GM23248 (cell line): ENCODE results near the gene COG5. TPM values are rescaled to one million over a fixed set of nuclear protein-coding genes. Genes with fewer than 3 reads are reported as not detected.

ENCODE experiments used
- DNase-seq: peaks from one replicate; pipeline ENCODE4 v3.0.0-alpha.2; 2015
- H2AFZ ChIP-seq: fragments of 200-600 bp; sonication (generic); 2 replicates; pipeline ENCODE4 v1.6.1; 2016; ENCODE audit warnings: antibody characterized with exemption
- H3F3A ChIP-seq: fragments of 200-600 bp; sonication (generic); 2 replicates; pipeline ENCODE4 v1.6.1; 2016; ENCODE audit warnings: mild to moderate bottlenecking, antibody characterized with exemption, mixed run types; ENCODE audit not compliant: insufficient read depth
- H3K27ac ChIP-seq: fragments of 200-600 bp; sonication (generic); 2 replicates; pipeline ENCODE4 v1.5.1; 2016; ENCODE audit warnings: mild to moderate bottlenecking
- H3K27me3 ChIP-seq: fragments of 200-600 bp; sonication (generic); replicated peaks from 2 replicates; pipeline ENCODE4 v1.6.1; 2016; ENCODE audit warnings: mild to moderate bottlenecking; ENCODE audit not compliant: insufficient read depth
- H3K36me3 ChIP-seq: fragments of 200-600 bp; sonication (generic); 2 replicates; pipeline ENCODE4 v1.6.1; 2016; ENCODE audit warnings: low read depth, mild to moderate bottlenecking
- H3K4me1 ChIP-seq: fragments of 200-600 bp; sonication (generic); 2 replicates; pipeline ENCODE4 v1.6.1; 2016; ENCODE audit warnings: mild to moderate bottlenecking; ENCODE audit not compliant: insufficient read depth
- H3K4me2 ChIP-seq: fragments of 200-600 bp; sonication (generic); one replicate; pipeline ENCODE4 v1.6.1; 2016; ENCODE audit warnings: mild to moderate bottlenecking; ENCODE audit not compliant: unreplicated experiment
- H3K4me3 ChIP-seq: fragments of 200-600 bp; sonication (generic); 2 replicates; pipeline ENCODE4 v1.5.1; 2016; ENCODE audit warnings: mild to moderate bottlenecking
- H3K79me2 ChIP-seq: fragments of 200-600 bp; sonication (generic); 2 replicates; pipeline ENCODE4 v1.6.1; 2016; ENCODE audit warnings: mild to moderate bottlenecking; ENCODE audit not compliant: insufficient read depth
- H3K9ac ChIP-seq: fragments of 200-600 bp; sonication (generic); 2 replicates; pipeline ENCODE4 v1.6.1; 2016; ENCODE audit warnings: mild to moderate bottlenecking
- H3K9me2 ChIP-seq: fragments of 200-600 bp; sonication (generic); 2 replicates; pipeline ENCODE4 v1.6.1; 2016; ENCODE audit warnings: mixed run types, mild to moderate bottlenecking, moderate library complexity; ENCODE audit not compliant: insufficient read depth
- H3K9me3 ChIP-seq: fragments of 200-600 bp; sonication (generic); one replicate; pipeline ENCODE4 v1.6.1; 2017; ENCODE audit warnings: low read depth
- H4K20me1 ChIP-seq: fragments of 200-600 bp; sonication (generic); 2 replicates; pipeline ENCODE4 v1.6.0; 2016; ENCODE audit not compliant: insufficient read depth
- EZH2 ChIP-seq: fragments of 200-600 bp; sonication (generic); IDR thresholded peaks from 2 replicates; pipeline ENCODE4 v1.6.1; 2018; ENCODE audit warnings: antibody characterized with exemption, mild to moderate bottlenecking; ENCODE audit not compliant: insufficient read depth, poor library complexity, severe bottlenecking
- EZH2phosphoT487 ChIP-seq: fragments of 200-600 bp; sonication (generic); IDR thresholded peaks from 2 replicates; pipeline ENCODE4 v1.6.1; 2018; ENCODE audit warnings: antibody characterized with exemption, moderate library complexity, mild to moderate bottlenecking, low read depth; ENCODE audit not compliant: insufficient read depth
- WGBS, 2 experiments: methylation state at CpG; one replicate each; pipeline ENCODE4 v1.1.6; 2015 to 2017; ENCODE audit warnings: low lambda C conversion rate in 2 of 2, low coverage in 1 of 2; ENCODE audit errors: missing lambda C conversion rate in 2 of 2; 5-methylcytosine and 5-hydroxymethylcytosine counted together
- in situ Hi-C: fragments of 300-500 bp; cut with MboI; formaldehyde crosslinking; loops from 2 replicates; pipeline ENCODE4 v1.15.0; 2020
- polyA plus RNA-seq: library from polyadenylated mRNA; unstranded; fragments of >200 nt; fragmentation: Nextera tagmentation; extraction: Ambion mirVana; gene quantifications from 2 replicates; pipeline ENCODE4 v1.2.1, GENCODE V29; 2016
- total RNA-seq: library from RNA; depleted of rRNA; stranded (reverse); fragments of >200 nt; shearing (Covaris generic); gene quantifications from 2 replicates; pipeline ENCODE4 v1.2.3, GENCODE V29; 2014

The COG5 gene
- total and polyA plus RNA-seq, 2 experiments from 2014 or later, result 20.7 to 26.0 TPM

DNA sequence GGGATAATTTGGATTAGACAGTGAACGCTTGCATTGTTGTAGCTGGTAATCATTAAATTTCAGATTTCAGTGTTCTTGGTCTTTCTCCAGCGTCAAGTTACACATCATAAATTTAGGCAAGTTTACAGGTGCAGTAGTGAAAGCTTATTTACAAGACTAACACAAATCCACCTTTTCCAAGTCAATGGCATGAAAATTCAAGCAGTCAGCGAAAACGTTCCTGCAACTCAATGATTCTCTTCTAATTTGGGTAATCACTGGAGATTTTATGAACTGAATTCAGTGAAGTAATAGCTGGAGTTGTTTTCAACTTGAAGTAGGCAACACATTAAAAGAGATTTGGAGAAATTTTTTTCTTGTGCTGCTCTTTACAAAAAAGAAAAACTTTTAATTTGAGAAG is 34.2 kb upstream of the COG5 start:
- 84 to 88% methylated on average over 4 of the region's 4 CpGs for WGBS, 2 experiments
- in situ Hi-C loops, result no loop called here
- H4K20me1 ChIP-seq, result no peaks in the 10 kb centered on the region
- no peak overlapping the region for H3K27ac ChIP-seq
- no peak overlapping the region for H2AFZ ChIP-seq
- H3K9me3 ChIP-seq, result no peaks in the 10 kb centered on the region
- H3K4me1 ChIP-seq, result peaks cover 31% of the 10 kb centered on the region
- H3K4me3 ChIP-seq, result no peak overlapping the region
- no peaks in the 10 kb centered on the region for H3K27me3 ChIP-seq
- peaks cover 33% of the 10 kb centered on the region for H3F3A ChIP-seq
- no peak for TF ChIP-seq EZH2
- no peak for TF ChIP-seq EZH2phosphoT487
- no peak overlapping the region for H3K9ac ChIP-seq
- no peaks in the 10 kb centered on the region for H3K79me2 ChIP-seq
- DNase-seq, result no peak
- H3K4me2 ChIP-seq, result no peak overlapping the region
- H3K9me2 ChIP-seq, result no peaks in the 10 kb centered on the region
- H3K36me3 ChIP-seq, result peaks cover 39% of the 10 kb centered on the region

DNA sequence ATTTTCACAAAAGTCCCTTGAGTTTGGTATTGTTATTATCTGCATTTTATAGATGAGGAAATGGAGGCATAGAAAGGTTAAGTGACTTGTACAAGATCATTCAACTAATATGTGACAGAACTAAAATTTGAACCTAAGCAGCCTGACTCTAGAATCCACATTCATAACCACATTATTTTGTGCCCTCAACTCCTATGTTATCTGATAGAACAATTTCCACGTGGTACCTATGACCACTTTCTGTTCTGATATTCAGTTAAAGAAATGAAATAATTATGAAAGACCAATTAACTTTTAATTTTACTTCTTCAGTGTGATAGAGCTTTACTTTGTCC is 33.8 kb upstream of the COG5 start:
- Histone ChIP-seq H3K36me3 (peaks cover 39% of the 10 kb centered on the region), H3K9me3 (no peaks in the 10 kb centered on the region), H3K4me2 (no peak overlapping the region), H3K9me2 (no peaks in the 10 kb centered on the region), H3K79me2 (no peaks in the 10 kb centered on the region), H3K27ac (no peak overlapping the region), H3K4me3 (no peak overlapping the region), H4K20me1 (no peaks in the 10 kb centered on the region), H3K9ac (no peak overlapping the region), H3K27me3 (no peaks in the 10 kb centered on the region), H2AFZ (no peak overlapping the region), H3F3A (peaks cover 37% of the 10 kb centered on the region), H3K4me1 (peaks cover 35% of the 10 kb centered on the region)
- no peak for TF ChIP-seq EZH2phosphoT487
- no peak for TF ChIP-seq EZH2
- no peak for DNase-seq
- WGBS, 2 experiments, result 68 to 72% methylated on average over 1 of the region's 1 CpG
- in situ Hi-C loops, result no loop called here

DNA sequence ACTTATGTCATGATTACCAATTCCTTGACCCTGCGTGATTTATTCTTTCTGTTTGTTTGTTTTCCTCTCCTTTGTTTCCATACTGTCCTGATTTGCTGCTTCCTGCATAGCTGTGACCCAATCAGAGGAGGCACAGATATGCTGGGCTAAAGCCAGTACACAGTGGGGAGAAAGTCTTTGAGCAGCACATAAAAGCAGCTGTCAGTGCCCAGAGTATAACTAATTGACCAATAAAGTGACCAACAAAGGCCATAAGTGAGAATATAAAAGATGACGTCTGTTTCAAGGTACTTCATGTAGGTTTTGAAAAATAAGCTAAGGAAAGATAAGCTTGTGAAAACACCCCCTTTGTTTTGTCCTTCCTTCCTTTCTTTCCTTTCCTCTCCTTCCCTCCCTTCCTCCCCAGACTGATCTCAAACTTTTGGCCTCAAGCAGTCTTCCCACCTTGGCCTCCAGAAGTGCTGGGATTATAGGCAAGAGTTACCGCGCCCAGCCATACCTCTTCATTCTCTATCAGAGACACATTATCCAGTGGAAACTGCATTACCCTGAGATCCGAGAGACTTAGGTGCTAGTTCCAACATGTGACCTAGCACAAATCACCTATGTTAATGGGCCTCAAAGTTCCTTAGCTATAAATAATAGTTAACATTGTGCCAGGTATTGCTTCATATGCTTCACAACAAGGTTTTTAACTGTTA is 33.3 kb upstream of the COG5 start:
- WGBS, 2 experiments, result 93% methylated on average over 5 of the region's 5 CpGs
- no peaks in the 10 kb centered on the region for H4K20me1 ChIP-seq
- peaks cover 37% of the 10 kb centered on the region for H3K36me3 ChIP-seq
- peaks cover 38% of the 10 kb centered on the region for H3K4me1 ChIP-seq
- no peaks in the 10 kb centered on the region for H3K9me3 ChIP-seq
- DNase-seq, result no peak
- H3K27ac ChIP-seq, result no peak overlapping the region
- no peaks in the 10 kb centered on the region for H3K27me3 ChIP-seq
- no peak overlapping the region for H3K4me3 ChIP-seq
- in situ Hi-C loops, result no loop called here
- no peaks in the 10 kb centered on the region for H3K9me2 ChIP-seq
- H3K79me2 ChIP-seq, result no peaks in the 10 kb centered on the region
- H3F3A ChIP-seq, result peaks cover 42% of the 10 kb centered on the region
- no peak overlapping the region for H3K4me2 ChIP-seq
- H3K9ac ChIP-seq, result no peak overlapping the region
- TF ChIP-seq EZH2phosphoT487, result no peak
- TF ChIP-seq EZH2, result no peak
- no peak overlapping the region for H2AFZ ChIP-seq

DNA sequence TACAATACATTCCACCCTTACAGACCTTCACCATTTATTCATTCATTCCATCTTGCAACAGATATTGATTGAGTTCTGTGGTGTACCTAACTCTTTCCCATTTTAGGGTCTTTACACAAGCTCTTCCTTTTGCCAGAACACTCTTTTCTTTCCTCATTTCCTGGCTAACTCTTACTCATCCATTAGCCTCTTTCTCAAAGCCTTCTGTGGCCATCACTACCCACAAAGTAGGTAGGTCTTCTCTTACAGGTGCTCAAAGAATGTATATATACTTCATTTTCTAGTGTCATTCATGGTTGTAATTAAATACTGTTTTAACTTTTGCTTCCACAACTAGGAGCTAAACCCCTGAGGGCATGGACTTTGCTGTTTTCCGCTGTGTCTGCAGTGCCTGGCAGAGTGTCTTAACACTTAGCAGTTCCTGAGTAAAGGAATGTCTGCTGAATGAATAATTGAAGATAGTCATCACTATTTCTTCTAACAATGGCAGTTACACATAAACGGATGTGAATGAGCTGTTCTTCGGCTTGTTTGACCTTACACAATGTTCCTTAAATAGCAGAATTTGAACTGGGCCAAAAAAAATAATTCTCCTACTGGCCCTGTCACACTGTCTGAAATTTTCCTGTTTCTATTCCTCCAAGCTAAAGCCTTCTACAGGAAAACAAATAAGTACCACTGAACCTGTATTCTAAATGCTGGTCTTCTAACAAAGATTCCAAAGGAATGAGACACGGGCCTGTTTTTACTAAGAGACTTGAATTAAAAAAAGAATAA is 31.4 kb upstream of the COG5 start:
- Histone ChIP-seq H3K9ac (0 out of 2 replicates have a peak overlapping the region, but pooled peaks have one; percentile 16), H3K36me3 (peaks cover 18% of the 10 kb centered on the region), H3K9me2 (no peaks in the 10 kb centered on the region), H3K4me1 (peaks cover 47% of the 10 kb centered on the region), H3F3A (peaks cover 60% of the 10 kb centered on the region), H3K27ac (peak overlapping the region; percentile 75), H3K27me3 (no peaks in the 10 kb centered on the region), H3K9me3 (no peaks in the 10 kb centered on the region), H3K4me3 (peak overlapping the region; percentile 21), H3K4me2 (peak overlapping the region; percentile 57), H3K79me2 (0 out of 2 replicates have a peak, but pooled peaks cover 3% of the 10 kb centered on the region), H2AFZ (no peak overlapping the region), H4K20me1 (no peaks in the 10 kb centered on the region)
- peak; percentile 96 for DNase-seq
- no peak for TF ChIP-seq EZH2
- TF ChIP-seq EZH2phosphoT487, result peak; percentile 66; the same call in 1 of the 2 replicates
- WGBS, 2 experiments, result 0 to 3% methylated on average over 4 of the region's 4 CpGs
- in situ Hi-C loops, result no loop called here
